Heart right ventricle (tissue), 16 donors: ENCODE results near the gene CYSTM1. TPM values are rescaled to one million over a fixed set of nuclear protein-coding genes. Genes with fewer than 3 reads are reported as not detected.

Experiments
- ATAC-seq, 8 donors: fragments of 200-7000 bp; cut with Tn5 transposase; one replicate each; pipeline ENCODE4 v1.9.1; 2020; ENCODE audit warnings: mild to moderate bottlenecking in 8 of 8, moderate library complexity in 8 of 8, moderate number of reproducible peaks in 1 of 8
- DNase-seq, 2 donors: peaks; one replicate each; pipeline ENCODE4 v3.0.0-alpha.2; 2020
- H3K27ac ChIP-seq, 10 donors: fragments of 200-600 bp; sonication (generic) in 2 of 10; one replicate each; pipeline versions ENCODE4 v1.5.0 to v1.8.0; 2020 to 2022; ENCODE audit warnings: mild to moderate bottlenecking in 3 of 10
- H3K27me3 ChIP-seq, 7 donors: fragments of 200-600 bp; one replicate each; pipeline ENCODE4 v1.8.0; 2021 to 2022; ENCODE audit warnings: mild to moderate bottlenecking in 2 of 7
- H3K36me3 ChIP-seq, 9 donors: fragments of 200-600 bp; sonication (generic) in 1 of 9; one replicate each; pipeline versions ENCODE4 v1.5.0 to v1.8.0; 2020 to 2022; ENCODE audit warnings: mild to moderate bottlenecking in 2 of 9
- H3K4me1 ChIP-seq, 9 donors: fragments of 200-600 bp; sonication (generic) in 1 of 9; one replicate each; pipeline versions ENCODE4 v1.5.0 to v1.8.0; 2020 to 2022; ENCODE audit warnings: mild to moderate bottlenecking in 4 of 9
- H3K4me3 ChIP-seq, 10 donors: fragments of 200-600 bp; sonication (generic) in 2 of 10; one replicate each; pipeline versions ENCODE4 v1.5.0 to v1.8.0; 2020 to 2022; ENCODE audit warnings: mild to moderate bottlenecking in 7 of 10, moderate library complexity in 2 of 10
- H3K9me3 ChIP-seq, 11 donors: fragments of 200-600 bp in 10 of 11; sonication (generic) in 2 of 11; one replicate each; pipeline versions ENCODE4 v1.5.0 to v1.8.0; 2013 to 2022; ENCODE audit warnings: mild to moderate bottlenecking in 2 of 11, control low read depth in 1 of 11, moderate library complexity in 1 of 11
- WGBS, 2 donors: extraction: QIAGEN DNeasy Blood & Tissue Kit; methylation state at CpG; one replicate each; pipeline ENCODE4 v1.1.7; 2013; ENCODE audit warnings: inconsistent platforms in 1 of 2; 5-methylcytosine and 5-hydroxymethylcytosine counted together
- intact Hi-C, 10 donors: fragments of 100-400 bp; cut with DNase I; formaldehyde crosslinking; loops; one replicate each; pipeline versions ENCODE4 v1.11.1 to v1.14.2; 2022
- polyA plus RNA-seq, 2 donors: library from polyadenylated mRNA; stranded (reverse); fragments of 200-250 nt; gene quantifications; one replicate each; pipeline ENCODE4 v1.2.3, GENCODE V29; 2013
- total RNA-seq, 10 donors: library from RNA; stranded (reverse); fragmentation: NEBNext Ultra II Directional in 3 of 10; extraction: Animal tissue kit (Norgen Biotek cat#: 25700) in 3 of 10; gene quantifications; one replicate each; pipeline versions ENCODE4 v1.2.1 to v1.2.4, GENCODE V29; 2021 to 2023
- TF ChIP-seq, protein P1 (sequence below), 9 donors: fragments of 200-600 bp; sonication (generic) in 2 of 9; IDR thresholded peaks; one replicate each; pipeline versions ENCODE4 v1.5.0 to v1.8.0; 2021 to 2022; ENCODE audit warnings: antibody characterized with exemption in 9 of 9, mild to moderate bottlenecking in 5 of 9, moderate library complexity in 1 of 9
- donor health status: Arrhythmogenic right ventricular cardiomyopathy.
- donor health status: ischemic (EF 13 %, LVEDD 7.1; RV severe dilation, severe dysfunction).
- donor health status: healthy with polysubstance abuse.
- donor health status: DM: no; HTN: yes; CAD: no.
- donor health status: DM: no; HTN: no; CAD: no.
- donor health status: ischemic (EF 25% LVEDD 6.9; RV normal size, moderate dysfunction).
- donor health status: ischemic (EF 25% LVEDD 5.7; RV mildly dilated, moderate dysfunction).
- donor health status: healthy.
- donor health status: DM: yes; HTN: yes; CAD: no.
- donor health status: Ischemic cardiomyopathy.
- donor health status: ischemic (EF 35%, LVEDD 5.7; RV mildly dilated, moderate dysfunction).
- donor health status: nonischemic (EF 11% LVEDD 7.7; RV severe dilation, severe dysfunction).
- donor health status: DM: yes; HTN: yes; CAD: no.
- donor health status: PGD.
- donor health status: ischemic (EF 29% LVEDD 5.4; RV normal size, mild dysfunction).
- donor health status: nonischemic (EF 23%, LVEDD 6.1; RV moderate dilation, normal function).

The CYSTM1 gene
- total and polyA plus RNA-seq, 12 donors = 45.0 to 217 (median 95.3) TPM

DNA sequence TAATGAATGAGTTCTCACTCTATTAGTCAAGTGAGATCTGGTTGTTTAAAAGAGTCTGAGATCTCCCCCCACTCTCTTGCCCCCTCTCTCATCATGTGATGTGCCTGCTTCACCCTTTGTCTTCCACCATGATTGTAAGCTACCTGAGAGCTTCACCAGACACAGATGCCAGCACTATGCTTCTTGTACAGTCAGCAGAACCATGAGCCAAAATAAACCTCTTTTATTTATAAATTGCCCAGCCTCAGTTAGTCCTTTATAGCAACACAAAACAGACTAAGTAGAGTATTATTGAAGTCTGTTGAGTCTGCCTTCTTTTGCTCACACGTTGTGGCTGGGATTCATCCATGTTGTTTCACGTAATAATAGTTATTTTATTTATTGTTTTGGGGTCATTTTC lies 14.3 kb downstream of the CYSTM1 start:
- no peak overlapping the region for H3K4me3 ChIP-seq
- no peak for DNase-seq
- intact Hi-C loops = loop anchor here in 2 of 10 donors (5.0 to 10.0 kb wide), 2 partner anchors 33 to 46 kb away; no protein-coding TSS in a partner anchor

DNA sequence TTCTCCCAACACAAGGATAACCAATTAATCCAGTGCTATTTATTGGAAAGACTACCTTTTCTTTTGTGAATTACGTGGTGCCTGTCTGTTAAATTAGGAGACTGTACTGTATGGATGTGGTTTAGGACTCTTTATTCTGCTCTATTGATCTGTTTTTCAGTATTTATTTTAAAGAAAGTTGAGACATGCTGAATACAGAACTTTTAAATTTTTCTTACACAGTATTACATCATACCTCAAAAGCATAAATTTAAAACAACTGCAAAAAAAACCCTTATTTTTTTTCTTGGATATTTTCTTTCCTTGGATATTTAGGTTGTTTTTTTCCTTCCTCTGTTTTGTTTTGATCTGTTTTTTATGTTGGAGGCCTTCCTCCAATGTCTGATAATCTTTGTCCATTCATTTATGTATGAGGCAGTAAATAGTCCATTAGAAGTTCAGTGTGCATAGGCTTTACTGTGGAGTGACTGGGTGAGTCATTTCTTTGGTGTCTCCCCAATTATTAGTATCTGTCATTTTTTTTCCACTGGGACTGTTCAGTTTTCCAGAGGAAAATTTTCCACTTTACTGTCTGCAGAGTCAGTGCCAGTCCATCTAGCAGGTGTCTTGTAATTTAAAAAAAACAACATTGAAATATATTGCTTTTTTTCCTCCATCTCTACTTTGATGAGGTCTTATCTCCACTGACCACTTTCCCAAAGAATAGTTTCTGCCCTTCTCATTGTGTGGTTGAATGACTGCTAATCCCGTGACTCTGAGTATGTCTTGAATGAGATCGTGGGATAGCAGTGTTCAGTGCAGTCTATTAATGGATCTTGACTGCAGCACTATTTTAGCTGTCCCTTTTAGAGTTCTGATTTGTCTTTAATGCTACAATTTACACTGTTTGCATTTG lies 15.2 kb downstream of the CYSTM1 start:
- H3K4me1 ChIP-seq = peaks cover 4 to 75% (median 45%) of the 10 kb centered on the region in 9 donors
- DNase-seq = no peak
- 48 to 56% methylated on average over 3 of the region's 3 CpGs for WGBS, 2 donors
- no peaks in the 10 kb centered on the region for H3K27me3 ChIP-seq
- peak; percentile 68 to 89 (median 79) for ATAC-seq
- intact Hi-C loops = loop anchor here in 3 of 10 donors (2.0 to 10.0 kb wide), 3 partner anchors 32 to 45 kb away; no protein-coding TSS in a partner anchor
- peak overlapping the region in 9 of 10 donors; percentile 25 to 81 (median 62) for H3K27ac ChIP-seq
- TF ChIP-seq, protein P1, sequence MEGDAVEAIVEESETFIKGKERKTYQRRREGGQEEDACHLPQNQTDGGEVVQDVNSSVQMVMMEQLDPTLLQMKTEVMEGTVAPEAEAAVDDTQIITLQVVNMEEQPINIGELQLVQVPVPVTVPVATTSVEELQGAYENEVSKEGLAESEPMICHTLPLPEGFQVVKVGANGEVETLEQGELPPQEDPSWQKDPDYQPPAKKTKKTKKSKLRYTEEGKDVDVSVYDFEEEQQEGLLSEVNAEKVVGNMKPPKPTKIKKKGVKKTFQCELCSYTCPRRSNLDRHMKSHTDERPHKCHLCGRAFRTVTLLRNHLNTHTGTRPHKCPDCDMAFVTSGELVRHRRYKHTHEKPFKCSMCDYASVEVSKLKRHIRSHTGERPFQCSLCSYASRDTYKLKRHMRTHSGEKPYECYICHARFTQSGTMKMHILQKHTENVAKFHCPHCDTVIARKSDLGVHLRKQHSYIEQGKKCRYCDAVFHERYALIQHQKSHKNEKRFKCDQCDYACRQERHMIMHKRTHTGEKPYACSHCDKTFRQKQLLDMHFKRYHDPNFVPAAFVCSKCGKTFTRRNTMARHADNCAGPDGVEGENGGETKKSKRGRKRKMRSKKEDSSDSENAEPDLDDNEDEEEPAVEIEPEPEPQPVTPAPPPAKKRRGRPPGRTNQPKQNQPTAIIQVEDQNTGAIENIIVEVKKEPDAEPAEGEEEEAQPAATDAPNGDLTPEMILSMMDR (IDR thresholded peaks at IDR 0.05) = no peak
- H3K36me3 ChIP-seq = peaks cover 0 to 11% (median 5%) of the 10 kb centered on the region in 9 donors
- peak overlapping the region in 2 of 10 donors; percentile 4 to 18 for H3K4me3 ChIP-seq
- no peaks in the 10 kb centered on the region for H3K9me3 ChIP-seq

More for the DNA sequence above, 14.3 kb downstream of the CYSTM1 start:
- WGBS, 2 donors = 88 to 96% methylated on average over 2 of the region's 2 CpGs
- Histone ChIP-seq H3K27me3 (no peaks in the 10 kb centered on the region), H3K36me3 (peaks cover 0 to under 1% (median 0%) of the 10 kb centered on the region in 9 donors), H3K4me1 (peaks cover 4 to 72% (median 45%) of the 10 kb centered on the region in 9 donors), H3K27ac (no peak overlapping the region), H3K9me3 (no peaks in the 10 kb centered on the region)
- TF ChIP-seq, protein P1 (IDR thresholded peaks at IDR 0.05) = no peak
- ATAC-seq = no peak

DNA sequence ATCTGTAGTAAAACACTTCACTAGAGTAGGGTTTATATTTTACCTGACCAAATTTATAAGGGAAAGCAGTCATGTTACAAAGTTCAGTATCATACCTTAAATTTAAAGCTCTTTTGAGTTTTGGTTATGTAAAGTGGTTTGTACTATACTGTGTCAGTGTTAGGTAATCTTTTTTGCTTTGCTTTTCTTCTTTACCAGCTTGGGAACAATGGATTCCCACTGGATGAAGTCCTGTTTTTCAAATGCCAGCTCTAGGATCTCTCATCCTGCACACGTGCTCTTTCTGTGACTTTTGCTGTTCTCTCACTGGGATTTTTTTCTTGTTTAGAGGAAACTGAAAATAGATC lies 15.9 kb downstream of the CYSTM1 start:
- H3K4me1 ChIP-seq = peaks cover 4 to 70% (median 39%) of the 10 kb centered on the region in 9 donors
- no peaks in the 10 kb centered on the region for H3K27me3 ChIP-seq
- H3K36me3 ChIP-seq = peaks cover 0 to 12% (median 5%) of the 10 kb centered on the region in 9 donors
- TF ChIP-seq, protein P1 (IDR thresholded peaks at IDR 0.05) = no peak
- peak in 3 of 8 donors; percentile 2 to 67 (median 28) for ATAC-seq
- DNase-seq = no peak
- intact Hi-C loops = loop anchor here in 1 of 10 donors (2.0 kb wide), 1 partner anchor 32 kb away; no protein-coding TSS in a partner anchor
- WGBS, 2 donors = 0 to 9% methylated on average over 1 of the region's 1 CpG
- H3K9me3 ChIP-seq = no peaks in the 10 kb centered on the region
- peak overlapping the region in 2 of 10 donors; percentile 4 to 18 for H3K4me3 ChIP-seq
- peak overlapping the region in 9 of 10 donors; percentile 25 to 81 (median 62) for H3K27ac ChIP-seq

DNA sequence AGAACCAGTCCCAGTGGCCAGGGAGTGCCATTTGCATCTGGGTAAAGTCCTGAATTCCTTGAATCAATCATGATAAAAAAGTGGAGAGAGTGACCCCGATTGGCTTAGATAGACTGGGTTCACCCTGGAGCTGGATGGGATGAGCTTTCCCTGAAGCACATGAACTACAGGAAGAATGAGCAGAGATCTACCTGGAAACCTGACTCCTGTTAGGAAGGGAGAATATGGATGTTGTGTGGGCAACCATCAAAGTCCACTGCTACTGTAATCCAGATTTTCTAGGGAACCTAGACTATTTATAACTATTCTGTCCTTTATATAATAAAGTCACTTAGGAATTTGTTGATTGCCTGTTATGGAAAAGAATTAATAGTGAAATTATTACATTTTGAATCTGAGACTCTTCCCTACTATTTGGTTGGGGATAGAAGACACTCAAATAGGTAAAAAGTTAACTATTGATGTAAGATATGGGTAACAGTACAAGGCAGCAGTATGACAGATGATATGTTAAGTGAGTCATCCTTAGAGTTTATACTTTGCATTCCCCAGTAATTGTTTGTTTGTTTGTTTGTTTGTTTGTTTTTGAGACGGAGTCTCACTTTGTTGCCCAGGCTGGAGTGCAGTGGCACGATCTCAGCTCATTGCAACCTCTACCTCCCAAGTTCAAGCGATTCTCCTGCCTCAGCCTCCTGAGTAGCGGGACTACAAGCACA lies 17.9 kb downstream of the CYSTM1 start:
- Histone ChIP-seq H3K36me3 (peaks cover 0 to 28% (median 5%) of the 10 kb centered on the region in 9 donors), H3K4me3 (no peak overlapping the region), H3K27me3 (no peaks in the 10 kb centered on the region), H3K9me3 (no peaks in the 10 kb centered on the region), H3K4me1 (peaks cover 4 to 74% (median 44%) of the 10 kb centered on the region in 9 donors), H3K27ac (peak overlapping the region in 2 of 10 donors; percentile 62 to 81)
- WGBS, 2 donors = 94 to 95% methylated on average over 5 of the region's 5 CpGs
- no peak for DNase-seq
- TF ChIP-seq, protein P1 (IDR thresholded peaks at IDR 0.05) = no peak
- no peak for ATAC-seq
- intact Hi-C loops = no loop called here
